Measurements from ENCODE around the gene TMEM140. TPM values are rescaled to one million over a fixed set of nuclear protein-coding genes. Genes with fewer than 3 reads are reported as not detected.

Gene TMEM140
- total and polyA plus RNA-seq, 2 of the 13 experiments (the other 11 are each of a cell fraction or from before 2014, with no cell fraction given): 9.2 to 21.7 TPM

GRCh38 chr7:135169141-135169963 lies 21.5 kb downstream of the TMEM140 start (continued):
- TF ChIP-seq MAZ (IDR thresholded peaks at IDR 0.05; ENCODE audit: borderline replicate concordance, low read depth, low read length) (no peak), MAZ (CRISPR knock-in tag; IDR thresholded peaks at IDR 0.05; ENCODE audit: low read depth) (no peak), ZNF576 (CRISPR knock-in tag; IDR thresholded peaks at IDR 0.05) (no peak), NPAS2 (CRISPR knock-in tag; IDR thresholded peaks at IDR 0.05; ENCODE audit: borderline replicate concordance) (no peak), HNRNPUL1 (IDR thresholded peaks at IDR 0.05; ENCODE audit: low read depth, low read length) (no peak), BRCA1 (CRISPR knock-in tag; IDR thresholded peaks at IDR 0.05) (no peak), CEBPB (IDR thresholded peaks at IDR 0.05; ENCODE audit: borderline replicate concordance, low read depth, low read length) (peak; percentile 43), TFDP2 (CRISPR knock-in tag; IDR thresholded peaks at IDR 0.05) (no peak), HOXA3 (CRISPR knock-in tag; IDR thresholded peaks at IDR 0.05) (no peak), DMTF1 (CRISPR knock-in tag; IDR thresholded peaks at IDR 0.05) (no peak), RXRB (CRISPR knock-in tag; IDR thresholded peaks at IDR 0.05; ENCODE audit: borderline replicate concordance) (0 out of 2 replicates have a peak, but pooled peaks have one; percentile 39), BATF2 (CRISPR knock-in tag; IDR thresholded peaks at IDR 0.05) (no peak), ZNF331 (CRISPR knock-in tag; IDR thresholded peaks at IDR 0.05) (0 out of 2 replicates have a peak, but pooled peaks have one; percentile 11), ZNF709 (CRISPR knock-in tag; IDR thresholded peaks at IDR 0.05) (no peak), ZEB1 (IDR thresholded peaks at IDR 0.05; ENCODE audit: insufficient replicate concordance, low read depth) (peak; percentile 21), ZNF558 (CRISPR knock-in tag; IDR thresholded peaks at IDR 0.05; ENCODE audit: borderline replicate concordance) (0 out of 2 replicates have a peak, but pooled peaks have one; percentile 36), ZNF205 (CRISPR knock-in tag; IDR thresholded peaks at IDR 0.05) (peak; percentile 63; the same call in 1 of the 2 replicates), MXD3 (CRISPR knock-in tag; IDR thresholded peaks at IDR 0.05) (no peak), MED13 (CRISPR knock-in tag; IDR thresholded peaks at IDR 0.05) (0 out of 2 replicates have a peak, but pooled peaks have one; percentile 40), ZNF607 (CRISPR knock-in tag; IDR thresholded peaks at IDR 0.05; ENCODE audit: borderline replicate concordance) (no peak), MAX (IDR thresholded peaks at IDR 0.05) (peak; percentile 53; the same call in 1 of the 2 replicates), ZNF569 (CRISPR knock-in tag; IDR thresholded peaks at IDR 0.05; ENCODE audit: borderline replicate concordance) (no peak), TBX2 (CRISPR knock-in tag; IDR thresholded peaks at IDR 0.05; ENCODE audit: borderline replicate concordance) (no peak), FOXK1 (CRISPR knock-in tag; IDR thresholded peaks at IDR 0.05; ENCODE audit: borderline replicate concordance, low read depth) (no peak), ZFP62 (CRISPR knock-in tag; IDR thresholded peaks at IDR 0.05) (no peak), TP53 (CRISPR knock-in tag; conservative IDR thresholded peaks at IDR 0.05) (no peak)
